GM18868 (cell line): ENCODE data around the gene SGTB.

Experiments used
- ATAC-seq: cut with Tn5 transposase; IDR thresholded peaks from one replicate; pipeline ENCODE4 v1.9.1; 2021; ENCODE audit warnings: mild to moderate bottlenecking, moderate library complexity; ENCODE audit not compliant: unreplicated experiment

Gene SGTB, protein sequence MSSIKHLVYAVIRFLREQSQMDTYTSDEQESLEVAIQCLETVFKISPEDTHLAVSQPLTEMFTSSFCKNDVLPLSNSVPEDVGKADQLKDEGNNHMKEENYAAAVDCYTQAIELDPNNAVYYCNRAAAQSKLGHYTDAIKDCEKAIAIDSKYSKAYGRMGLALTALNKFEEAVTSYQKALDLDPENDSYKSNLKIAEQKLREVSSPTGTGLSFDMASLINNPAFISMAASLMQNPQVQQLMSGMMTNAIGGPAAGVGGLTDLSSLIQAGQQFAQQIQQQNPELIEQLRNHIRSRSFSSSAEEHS

DNA sequence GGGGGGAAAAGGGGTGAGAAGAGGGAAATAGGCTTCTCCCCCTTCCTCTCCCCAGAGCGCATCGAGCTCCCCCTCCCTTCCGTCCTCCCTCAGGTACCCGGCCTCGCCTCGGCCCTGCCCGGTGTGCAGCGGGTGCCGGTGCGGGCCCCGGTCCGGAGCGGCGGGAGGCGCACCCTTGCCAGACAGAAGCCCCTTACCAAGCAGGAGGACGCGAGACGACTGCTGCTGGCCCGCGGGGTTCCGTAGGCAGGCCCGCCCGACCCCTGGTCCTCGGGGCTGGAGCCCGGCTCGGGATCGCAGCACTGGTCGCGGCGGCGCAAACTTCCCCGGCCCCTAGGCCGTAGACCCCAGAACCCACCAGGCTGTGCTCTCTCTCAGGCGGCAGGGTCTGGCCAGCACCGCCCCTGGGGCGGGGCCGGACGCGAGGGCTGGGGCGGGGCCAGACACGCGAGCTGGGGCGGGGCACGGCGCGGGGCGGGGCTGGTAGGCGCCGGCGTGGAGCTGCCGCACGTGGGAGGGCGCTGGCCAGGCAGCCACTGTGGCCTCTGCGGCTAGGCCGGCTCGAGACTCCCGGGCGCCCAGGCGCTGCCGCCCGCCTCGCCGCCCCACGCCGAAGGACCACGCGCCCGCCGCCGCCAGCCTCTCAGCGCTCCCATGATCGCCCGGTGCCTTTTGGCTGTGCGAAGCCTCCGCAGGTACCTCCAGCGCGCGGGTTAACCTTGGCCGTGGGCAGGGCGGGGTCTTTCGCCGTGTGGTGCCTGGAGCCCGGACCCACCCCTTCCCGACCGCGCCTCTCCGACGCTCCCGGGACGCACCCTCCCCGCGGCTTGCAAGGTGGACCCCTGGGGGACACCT, at the start of gene SGTB, which contains the start of gene NLN:
SGTB (minus strand) TSS at position 390 of the 855 bp plus-strand sequence. CDS start 1,302 bp downstream, outside the sequence.
NLN (plus strand) TSS at position 486 of the 855 bp plus-strand sequence; CDS start at position 655, 169 bp downstream.
- ATAC-seq = peak; percentile 88

DNA sequence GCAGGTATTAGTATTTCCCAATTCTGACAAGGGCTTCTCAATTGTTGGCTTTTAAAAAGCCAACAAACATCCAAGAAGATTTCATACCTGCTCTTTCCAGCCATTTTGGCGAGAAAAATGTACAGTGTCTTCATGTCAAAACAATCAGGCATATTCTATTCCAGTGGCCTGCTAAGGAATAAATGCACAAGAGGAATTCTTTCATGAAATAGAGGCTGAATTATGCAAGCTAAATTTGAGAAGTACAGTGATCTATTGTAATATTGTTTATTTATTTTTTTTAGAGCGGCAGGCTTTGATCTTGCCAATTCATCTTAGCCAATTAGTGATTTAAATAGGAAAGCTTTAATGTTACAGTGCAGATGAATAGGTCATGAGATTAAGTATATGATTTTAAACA, 49.4 kb upstream of the SGTB start:
- ATAC-seq = no peak

DNA sequence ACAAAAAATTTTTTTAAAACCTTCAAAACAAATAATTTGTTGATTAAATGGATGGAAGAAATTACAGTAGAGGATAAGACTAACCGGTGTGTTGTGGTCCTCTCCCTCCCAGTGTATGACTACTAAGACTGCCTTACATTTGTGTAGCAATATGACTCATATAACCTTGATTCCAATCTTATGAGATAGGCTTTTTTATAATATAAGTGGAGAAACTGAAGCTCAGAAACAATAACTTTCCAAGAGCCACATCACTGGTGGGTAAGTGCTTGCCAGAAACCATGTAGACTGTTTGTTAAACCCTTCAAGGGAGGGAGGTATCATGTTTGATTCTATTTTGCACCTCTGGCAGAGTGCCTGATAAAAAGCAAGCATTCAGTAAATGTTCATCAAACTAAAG, 47.6 kb upstream of the SGTB start:
- no peak for ATAC-seq

DNA sequence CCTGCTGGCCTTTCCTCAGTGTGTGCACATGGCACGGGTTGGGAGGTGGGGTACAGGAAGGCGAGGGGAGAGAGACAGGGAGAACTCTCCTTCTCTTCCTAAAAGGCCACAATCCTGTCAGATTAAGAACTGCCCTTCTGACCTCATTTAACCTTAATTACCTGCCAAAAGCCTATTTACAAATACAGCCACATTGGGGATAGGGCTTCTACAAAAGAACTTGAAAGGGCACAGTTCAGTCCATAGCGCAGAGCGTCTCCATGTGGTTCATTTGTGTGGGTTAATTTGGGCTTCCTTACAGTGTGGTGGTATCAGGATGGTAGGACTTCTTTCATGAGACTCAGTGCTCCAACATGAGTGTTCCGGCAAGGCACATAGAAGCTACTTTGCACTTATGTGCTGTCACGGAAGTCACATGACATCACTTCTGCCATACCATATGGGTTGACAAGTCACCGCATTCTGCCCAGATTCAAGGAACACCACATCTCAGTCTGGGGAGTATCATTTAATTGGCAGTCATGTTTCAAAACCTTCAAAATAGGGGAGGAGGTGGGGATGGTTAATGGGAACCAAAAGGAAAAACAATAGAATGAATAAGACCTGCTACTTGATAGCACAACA, 46.9 kb upstream of the SGTB start:
- no peak for ATAC-seq

DNA sequence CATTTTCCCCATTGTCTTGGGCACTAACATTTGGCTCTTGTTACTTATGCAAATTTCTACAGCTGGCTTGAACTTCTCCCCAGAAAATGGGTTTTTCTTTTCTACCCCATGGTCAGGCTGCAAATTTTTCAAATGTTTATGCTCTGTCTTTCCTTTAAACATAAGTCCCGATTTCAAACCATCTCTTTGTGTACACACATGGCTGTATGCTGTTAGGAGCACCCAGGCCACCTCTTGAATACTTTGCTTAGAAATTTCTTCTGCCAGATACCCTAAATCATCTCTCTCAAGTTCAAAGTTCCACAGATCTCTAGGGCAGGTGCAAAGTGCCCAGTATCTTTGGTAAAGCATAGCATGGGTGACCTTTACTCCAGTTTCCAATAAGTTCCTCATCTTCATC, 45.7 kb upstream of the SGTB start:
- no peak for ATAC-seq

DNA sequence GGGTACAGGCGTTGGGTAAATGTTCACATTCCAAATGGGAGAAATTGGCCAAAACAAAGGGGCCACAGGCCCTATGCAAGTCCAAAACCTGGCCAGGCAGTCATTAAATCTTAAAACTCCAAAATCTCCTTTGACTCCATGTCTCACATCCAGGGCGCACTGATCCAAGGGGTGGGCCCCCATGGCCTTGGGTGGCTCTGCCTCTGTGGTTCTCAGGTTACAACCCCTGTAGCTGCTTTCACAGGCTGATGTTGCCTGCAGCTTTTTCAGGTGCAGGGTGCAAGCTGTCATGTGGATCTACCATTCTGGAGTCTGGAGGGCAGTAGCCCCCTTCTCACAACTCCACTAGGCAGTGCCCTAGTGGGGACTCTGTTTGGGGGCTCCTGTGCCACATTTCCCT, 44.9 kb upstream of the SGTB start:
- no peak for ATAC-seq

DNA sequence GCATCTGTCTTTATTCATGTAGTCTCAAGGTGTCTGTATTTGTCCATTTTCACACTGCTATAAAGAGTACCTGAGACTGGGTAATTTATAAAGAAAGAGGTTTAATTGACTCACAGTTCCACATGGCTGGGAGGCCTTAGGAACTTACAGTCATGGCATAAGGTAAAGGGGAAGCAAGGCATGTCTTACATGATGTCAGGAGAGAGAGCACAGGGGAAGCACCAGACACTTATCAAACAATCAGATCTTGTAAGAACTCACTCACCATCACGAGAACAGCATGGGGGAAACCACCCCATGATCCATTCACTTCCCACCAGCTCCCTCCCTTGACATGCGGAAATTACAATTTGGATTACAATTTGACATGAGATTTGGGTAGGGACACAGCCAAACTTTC, 44.3 kb upstream of the SGTB start:
- ATAC-seq = no peak

DNA sequence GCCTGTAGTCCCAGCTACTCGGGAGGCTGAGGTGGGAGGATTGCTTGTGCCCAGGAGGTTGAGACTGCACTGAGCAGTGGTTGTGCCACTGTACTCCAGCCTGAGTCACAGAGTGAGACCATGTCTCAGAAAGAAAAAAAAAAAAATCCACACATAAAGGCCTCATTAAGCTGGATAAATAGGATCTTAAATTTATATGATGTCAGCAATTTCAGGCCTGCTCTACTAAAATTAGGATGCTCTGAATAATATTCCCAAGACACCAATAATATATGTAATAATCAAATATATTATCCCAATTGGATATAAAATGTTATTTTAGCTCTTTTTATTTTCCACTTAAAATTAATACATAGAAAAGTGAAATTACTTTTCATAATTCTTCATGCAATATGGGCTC, 43.7 kb upstream of the SGTB start:
- ATAC-seq = no peak

DNA sequence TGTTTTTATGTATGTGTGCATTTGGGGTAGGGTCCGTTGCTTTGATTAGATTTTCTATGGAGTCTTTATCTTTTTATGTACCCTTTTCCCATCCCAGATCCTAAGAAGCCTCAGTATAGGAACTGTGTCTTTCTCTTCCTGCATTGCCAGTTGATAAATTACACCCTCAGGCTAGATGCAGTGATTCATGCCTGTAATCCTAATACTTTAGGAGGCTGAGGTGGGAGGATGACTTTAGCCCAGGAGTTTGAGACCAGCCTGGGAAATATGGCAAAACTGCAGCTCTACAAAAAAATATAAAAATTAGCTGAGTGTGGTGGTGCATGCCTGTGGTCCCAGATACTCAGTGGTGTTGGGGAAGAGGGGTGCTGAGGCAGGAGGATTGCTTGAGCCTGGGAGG, 40.3 kb upstream of the SGTB start:
- ATAC-seq = no peak

DNA sequence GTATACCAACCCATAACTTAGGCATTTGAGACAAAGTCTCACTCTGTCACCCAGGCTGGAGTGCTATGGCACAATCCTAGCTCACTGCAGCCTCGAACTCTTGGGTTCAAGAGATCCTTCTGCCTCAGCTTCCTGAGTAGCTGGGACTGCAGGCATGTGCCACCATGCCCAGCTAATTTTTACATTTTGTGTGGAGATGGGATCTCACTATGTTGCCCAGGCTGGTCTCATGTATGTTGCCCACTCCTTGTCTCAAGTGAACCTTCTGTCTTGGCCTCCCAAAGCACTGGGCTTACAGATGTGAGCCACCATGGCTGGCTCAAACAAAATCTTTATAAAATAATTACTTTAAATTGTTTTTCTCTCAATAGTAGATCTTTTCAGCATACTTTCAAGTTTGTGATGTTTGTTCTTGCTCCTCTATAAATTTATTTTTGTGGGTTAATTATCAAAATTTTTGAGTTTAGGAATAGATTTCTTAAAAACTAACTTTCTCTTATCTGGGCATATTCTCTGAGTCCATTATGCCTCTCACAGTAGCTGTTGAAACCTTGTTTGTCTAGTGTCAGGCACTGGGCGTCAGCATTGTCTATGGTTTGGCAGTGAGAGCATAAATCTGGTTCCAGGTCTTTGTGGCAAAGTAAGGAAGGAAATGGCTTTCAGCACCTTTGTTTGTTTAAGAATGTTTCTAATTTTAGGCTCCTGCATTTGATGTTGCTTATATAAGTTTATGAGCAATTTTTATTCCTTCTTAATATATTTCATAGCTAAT, 38.8 kb upstream of the SGTB start:
- ATAC-seq = no peak

DNA sequence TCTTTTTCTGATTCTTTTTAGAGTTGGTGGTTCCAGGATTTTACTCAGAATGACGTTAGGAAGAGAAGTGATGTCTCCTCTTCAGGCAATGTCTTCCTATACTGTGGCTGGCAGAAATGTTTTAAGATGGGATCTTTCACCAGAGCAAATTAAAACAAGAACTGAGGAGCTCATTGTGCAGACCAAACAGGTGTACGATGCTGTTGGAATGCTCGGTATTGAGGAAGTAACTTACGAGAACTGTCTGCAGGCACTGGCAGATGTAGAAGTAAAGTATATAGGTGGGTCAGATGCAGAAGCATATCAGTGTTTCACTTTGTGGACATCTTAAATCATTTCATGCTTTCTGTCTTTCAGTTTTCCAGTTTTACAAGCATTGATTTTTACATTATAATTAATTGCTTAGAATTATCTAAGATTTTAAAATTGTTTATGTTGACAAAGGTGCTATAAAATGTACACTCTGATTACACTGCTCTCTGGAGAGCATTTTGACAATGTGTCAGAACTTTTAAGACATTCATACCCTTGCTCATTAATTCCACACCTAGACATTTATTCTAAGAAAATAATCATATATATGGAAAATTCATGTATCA, 36.7 kb upstream of the SGTB start:
- no peak for ATAC-seq

DNA sequence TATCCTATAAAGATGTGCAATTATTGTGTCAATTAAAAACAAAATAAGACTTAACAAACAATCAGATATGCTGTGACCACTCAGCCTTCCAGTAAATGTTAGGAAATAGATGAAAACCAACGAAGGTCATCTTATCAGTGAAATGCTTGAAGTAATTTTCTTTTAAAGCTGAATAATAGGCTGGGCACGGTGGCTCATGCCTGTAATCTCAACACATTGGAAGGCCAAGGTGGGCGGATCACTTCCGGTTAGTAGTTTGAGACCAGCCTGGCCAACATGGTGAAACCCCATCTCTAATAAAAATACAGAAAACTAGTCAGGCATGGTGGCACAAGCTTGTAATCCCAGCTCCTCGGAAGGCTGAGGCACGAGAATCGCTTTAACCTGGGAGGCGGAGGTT, 31.3 kb upstream of the SGTB start:
- no peak for ATAC-seq

DNA sequence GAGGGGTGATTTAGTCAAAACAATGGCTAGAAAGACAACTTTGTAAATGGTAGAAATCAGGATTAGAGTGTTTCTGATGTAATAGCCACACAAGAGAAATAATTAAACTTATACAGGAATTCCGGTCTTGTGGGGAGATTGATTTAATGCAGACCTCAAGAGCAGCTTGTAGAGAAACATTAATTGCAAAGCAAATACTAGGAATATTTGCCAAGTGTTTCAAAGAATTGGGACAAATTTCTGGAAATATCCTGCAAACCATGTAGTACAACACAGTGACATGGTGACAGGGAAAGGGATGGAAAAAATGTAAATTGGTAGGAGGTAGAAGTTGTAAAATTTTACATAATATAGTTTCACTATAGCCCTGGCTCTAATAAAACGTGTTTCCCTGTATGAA, 29.0 kb upstream of the SGTB start:
- no peak for ATAC-seq

DNA sequence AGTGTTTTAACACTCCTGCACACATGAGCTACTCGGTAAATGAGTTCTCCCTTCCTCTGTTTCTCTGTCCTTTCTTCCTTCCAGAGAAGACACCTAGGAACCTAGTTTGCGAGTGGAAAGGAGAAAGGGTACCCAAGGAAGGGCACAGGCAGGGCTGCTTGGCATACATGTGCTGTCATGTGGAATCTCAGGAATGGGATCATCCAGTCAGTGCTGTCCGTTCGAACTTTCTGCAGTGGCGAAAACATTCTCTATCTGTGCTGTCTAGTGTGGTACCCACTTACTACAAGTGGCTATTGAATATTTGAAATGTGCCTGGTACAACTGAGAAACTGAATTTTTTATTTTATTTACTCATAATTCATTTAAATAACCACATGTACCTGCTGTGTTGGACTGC, 28.0 kb upstream of the SGTB start:
- ATAC-seq = no peak

DNA sequence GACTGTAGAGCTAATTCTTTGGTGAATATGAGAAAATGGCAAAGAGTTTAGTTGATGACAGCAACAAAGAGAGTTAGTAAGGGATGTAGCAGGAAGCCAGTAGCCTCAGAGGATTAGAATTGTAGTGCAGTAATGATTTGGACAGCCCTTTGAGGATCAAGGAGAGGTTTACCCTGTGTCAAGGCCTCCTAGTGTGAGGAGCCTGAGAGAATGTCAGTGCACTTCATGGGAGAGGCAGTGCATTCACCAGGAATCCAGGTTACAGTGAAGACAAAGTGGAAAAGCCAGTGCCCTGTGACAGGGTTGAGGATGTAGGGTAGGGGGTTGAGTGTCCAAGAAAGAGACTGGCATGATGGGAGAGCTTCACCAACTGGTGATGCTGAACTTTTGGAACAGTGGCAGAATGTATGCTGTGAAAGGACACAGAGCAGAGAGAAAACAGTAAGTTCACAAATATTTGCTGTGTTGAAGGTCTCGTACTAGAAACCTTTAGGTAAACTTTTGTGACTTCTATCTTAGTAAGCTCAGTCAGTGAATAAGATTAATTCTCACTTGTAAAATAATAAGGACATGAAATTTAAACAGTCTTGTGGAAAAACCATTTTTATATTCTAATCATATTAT, 27.4 kb upstream of the SGTB start:
- ATAC-seq = no peak

DNA sequence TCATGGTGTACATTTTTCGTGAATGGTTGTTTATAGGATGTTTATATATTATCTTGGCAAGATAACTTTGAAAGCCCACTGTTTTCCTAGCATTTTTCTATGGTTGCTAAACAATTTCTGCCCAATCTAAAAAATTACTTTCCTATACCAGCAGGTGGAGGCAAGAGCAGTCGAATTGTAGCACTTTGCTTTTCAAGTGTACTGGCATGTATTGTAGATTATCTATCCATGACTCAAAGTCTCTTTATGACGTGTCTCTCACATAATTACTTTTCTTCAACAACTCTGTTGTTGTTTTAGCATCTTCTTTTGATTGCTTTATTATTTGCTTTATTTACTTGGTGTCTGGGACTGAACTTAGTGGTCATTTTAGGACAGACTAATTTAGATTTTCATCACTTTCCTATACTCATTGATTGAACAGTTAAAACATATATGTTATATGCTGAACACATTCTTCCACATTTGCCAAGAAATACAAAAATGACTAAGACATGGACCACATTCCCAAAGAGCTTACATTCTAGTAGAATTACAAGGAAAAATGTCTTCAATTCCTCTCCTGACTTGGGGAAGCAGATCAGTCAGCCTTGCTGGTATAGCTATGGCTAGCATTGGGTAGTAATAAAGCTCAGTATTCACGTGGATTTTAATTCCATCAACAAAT, 20.8 kb upstream of the SGTB start:
- ATAC-seq = peak; percentile 88

DNA sequence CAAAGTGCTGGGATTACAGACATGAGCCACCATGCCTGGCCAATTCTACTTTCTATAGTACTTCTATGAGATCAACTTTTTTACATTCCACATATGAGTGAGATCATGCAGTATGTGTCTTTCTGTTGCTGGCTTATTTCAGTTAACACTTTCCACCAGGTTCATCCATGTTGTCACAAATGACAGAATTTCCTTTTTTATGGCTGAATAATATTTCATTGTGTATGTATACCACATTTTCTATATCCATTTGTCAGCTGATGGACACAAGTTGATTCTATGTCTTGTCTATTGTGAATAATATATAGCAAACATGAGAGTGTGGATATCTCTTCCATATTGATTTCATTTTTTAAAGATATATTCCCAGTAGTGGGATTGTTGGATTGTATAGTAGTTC, 17.3 kb upstream of the SGTB start:
- no peak for ATAC-seq

DNA sequence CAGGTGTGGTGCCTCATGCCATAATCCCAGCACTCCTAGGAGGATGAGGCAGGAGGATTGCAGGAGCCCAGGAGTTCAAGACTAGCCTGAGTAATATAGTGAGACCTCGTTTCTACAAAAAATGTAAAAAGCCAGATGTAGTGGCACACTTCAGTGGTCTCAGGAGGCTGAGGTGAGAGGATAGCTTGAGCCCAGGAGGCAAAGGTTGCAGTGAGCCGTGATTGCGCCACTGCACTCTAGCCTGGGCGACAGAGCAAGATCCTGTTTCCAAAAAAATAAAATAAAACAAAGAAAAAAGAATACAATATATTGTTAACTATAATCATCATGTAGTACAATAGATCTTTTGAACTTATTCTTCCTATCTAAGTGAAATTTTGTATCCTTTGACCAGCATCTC, 16.4 kb upstream of the SGTB start:
- no peak for ATAC-seq

DNA sequence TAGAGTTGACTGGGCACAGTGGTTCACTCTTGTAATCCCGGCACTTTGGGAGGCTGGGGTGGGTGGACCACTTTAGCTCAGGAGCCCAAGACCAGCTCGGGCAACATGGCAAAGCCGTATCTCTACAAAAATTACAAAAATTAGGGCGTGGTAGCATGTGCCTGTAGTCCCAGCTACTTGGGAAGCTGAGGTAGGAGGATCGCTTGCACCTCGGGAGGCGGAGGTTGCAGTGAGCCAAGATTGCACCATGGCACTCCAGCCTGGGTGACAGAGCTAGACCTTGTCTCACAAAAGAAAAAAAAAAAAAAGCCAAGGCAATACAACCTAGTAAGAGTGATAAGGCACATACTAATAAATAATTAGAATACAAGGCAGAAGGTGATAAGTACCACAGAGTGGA, 15.9 kb upstream of the SGTB start:
- no peak for ATAC-seq

DNA sequence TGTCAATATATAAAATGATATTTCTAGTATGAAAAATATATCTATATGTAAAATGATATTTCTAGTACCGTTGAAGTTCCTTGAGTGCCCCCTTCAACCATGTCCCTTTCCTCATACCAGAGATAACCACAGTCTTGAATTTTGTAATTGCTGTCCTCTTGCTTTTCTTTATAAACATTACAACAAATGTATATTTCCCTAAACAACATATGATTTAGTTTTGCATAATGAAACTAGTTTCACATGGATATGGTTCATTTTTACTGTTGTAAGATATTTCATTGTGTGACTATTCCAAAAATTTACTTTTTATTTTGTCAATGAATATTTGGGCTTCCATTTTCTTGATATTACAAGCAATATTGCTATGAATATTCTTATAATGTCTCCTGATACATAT, 14.1 kb upstream of the SGTB start:
- ATAC-seq = no peak
